Measurements from ENCODE around the gene PCDH9.

GRCh38 chr13:66774046-66774445 is 456.1 kb downstream of the PCDH9 start:
- TF ChIP-seq CTCF (IDR thresholded peaks at IDR 0.05) (no peak), POLR2A (IDR thresholded peaks at IDR 0.05) (no peak)
